Measurements from ENCODE around the gene FAH.

FAH gene

DNA sequence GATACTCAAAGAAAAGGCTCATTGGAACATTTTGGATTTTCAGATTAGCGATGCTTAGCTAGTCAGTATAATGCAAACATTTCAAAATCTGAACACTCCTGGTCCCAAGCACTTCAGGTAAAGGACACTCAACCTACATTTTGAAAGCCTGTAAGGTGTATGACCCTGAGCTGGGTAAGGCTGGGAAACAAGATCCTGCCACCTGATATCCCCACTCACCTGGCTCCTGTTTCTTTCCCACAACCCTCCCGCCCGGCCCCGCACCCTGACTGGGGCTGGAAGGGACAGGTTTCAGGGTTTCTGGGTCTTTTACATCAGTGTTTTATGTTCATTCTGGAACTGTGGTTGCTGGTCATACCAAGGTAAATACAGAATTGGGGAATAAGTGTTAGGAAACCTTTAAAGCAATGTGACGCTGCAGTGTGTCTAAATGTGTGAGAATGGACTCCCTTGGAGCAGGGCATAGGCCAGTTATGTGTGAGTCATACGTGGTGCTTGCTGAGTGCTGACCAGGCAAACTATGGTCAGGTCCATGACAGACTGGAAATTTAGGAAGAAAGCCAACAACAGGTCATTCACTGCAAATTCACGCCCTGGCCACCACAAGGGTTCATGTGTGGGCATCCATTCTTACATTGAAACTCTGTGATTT, 76.3 kb downstream of the FAH start:
- no peak for TF ChIP-seq ZNF8 (CRISPR knock-in tag; IDR thresholded peaks at IDR 0.05)
- no peak for TF ChIP-seq RARB (CRISPR knock-in tag; IDR thresholded peaks at IDR 0.05)
- no peak for TF ChIP-seq SNAI2 (CRISPR knock-in tag; IDR thresholded peaks at IDR 0.05)
- TF ChIP-seq ZFP3 (CRISPR knock-in tag; IDR thresholded peaks at IDR 0.05) = no peak
- TF ChIP-seq, protein P1, sequence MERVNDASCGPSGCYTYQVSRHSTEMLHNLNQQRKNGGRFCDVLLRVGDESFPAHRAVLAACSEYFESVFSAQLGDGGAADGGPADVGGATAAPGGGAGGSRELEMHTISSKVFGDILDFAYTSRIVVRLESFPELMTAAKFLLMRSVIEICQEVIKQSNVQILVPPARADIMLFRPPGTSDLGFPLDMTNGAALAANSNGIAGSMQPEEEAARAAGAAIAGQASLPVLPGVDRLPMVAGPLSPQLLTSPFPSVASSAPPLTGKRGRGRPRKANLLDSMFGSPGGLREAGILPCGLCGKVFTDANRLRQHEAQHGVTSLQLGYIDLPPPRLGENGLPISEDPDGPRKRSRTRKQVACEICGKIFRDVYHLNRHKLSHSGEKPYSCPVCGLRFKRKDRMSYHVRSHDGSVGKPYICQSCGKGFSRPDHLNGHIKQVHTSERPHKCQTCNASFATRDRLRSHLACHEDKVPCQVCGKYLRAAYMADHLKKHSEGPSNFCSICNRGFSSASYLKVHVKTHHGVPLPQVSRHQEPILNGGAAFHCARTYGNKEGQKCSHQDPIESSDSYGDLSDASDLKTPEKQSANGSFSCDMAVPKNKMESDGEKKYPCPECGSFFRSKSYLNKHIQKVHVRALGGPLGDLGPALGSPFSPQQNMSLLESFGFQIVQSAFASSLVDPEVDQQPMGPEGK (CRISPR knock-in tag; IDR thresholded peaks at IDR 0.05; ENCODE audit: borderline replicate concordance) = no peak
- no peak for TF ChIP-seq ZNF565 (CRISPR knock-in tag; conservative IDR thresholded peaks at IDR 0.05; ENCODE audit: low read depth)
- TF ChIP-seq GLIS3 (CRISPR knock-in tag; IDR thresholded peaks at IDR 0.05) = no peak
- TF ChIP-seq ZNF70 (CRISPR knock-in tag; IDR thresholded peaks at IDR 0.05) = no peak
- no peak for TF ChIP-seq ARNTL (CRISPR knock-in tag; IDR thresholded peaks at IDR 0.05; ENCODE audit: borderline replicate concordance, low read depth)
- no peak for TF ChIP-seq ZC3H10 (CRISPR knock-in tag; IDR thresholded peaks at IDR 0.05)
- no peak for TF ChIP-seq TCF4 (CRISPR knock-in tag; IDR thresholded peaks at IDR 0.05; ENCODE audit: borderline replicate concordance)
- TF ChIP-seq, protein P2, sequence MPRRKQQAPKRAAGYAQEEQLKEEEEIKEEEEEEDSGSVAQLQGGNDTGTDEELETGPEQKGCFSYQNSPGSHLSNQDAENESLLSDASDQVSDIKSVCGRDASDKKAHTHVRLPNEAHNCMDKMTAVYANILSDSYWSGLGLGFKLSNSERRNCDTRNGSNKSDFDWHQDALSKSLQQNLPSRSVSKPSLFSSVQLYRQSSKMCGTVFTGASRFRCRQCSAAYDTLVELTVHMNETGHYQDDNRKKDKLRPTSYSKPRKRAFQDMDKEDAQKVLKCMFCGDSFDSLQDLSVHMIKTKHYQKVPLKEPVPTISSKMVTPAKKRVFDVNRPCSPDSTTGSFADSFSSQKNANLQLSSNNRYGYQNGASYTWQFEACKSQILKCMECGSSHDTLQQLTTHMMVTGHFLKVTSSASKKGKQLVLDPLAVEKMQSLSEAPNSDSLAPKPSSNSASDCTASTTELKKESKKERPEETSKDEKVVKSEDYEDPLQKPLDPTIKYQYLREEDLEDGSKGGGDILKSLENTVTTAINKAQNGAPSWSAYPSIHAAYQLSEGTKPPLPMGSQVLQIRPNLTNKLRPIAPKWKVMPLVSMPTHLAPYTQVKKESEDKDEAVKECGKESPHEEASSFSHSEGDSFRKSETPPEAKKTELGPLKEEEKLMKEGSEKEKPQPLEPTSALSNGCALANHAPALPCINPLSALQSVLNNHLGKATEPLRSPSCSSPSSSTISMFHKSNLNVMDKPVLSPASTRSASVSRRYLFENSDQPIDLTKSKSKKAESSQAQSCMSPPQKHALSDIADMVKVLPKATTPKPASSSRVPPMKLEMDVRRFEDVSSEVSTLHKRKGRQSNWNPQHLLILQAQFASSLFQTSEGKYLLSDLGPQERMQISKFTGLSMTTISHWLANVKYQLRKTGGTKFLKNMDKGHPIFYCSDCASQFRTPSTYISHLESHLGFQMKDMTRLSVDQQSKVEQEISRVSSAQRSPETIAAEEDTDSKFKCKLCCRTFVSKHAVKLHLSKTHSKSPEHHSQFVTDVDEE (CRISPR knock-in tag; IDR thresholded peaks at IDR 0.05) = no peak
- TF ChIP-seq, protein P3, sequence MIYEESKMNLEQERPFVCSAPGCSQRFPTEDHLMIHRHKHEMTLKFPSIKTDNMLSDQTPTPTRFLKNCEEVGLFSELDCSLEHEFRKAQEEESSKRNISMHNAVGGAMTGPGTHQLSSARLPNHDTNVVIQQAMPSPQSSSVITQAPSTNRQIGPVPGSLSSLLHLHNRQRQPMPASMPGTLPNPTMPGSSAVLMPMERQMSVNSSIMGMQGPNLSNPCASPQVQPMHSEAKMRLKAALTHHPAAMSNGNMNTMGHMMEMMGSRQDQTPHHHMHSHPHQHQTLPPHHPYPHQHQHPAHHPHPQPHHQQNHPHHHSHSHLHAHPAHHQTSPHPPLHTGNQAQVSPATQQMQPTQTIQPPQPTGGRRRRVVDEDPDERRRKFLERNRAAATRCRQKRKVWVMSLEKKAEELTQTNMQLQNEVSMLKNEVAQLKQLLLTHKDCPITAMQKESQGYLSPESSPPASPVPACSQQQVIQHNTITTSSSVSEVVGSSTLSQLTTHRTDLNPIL (CRISPR knock-in tag; IDR thresholded peaks at IDR 0.05; ENCODE audit: low read depth) = no peak
- TF ChIP-seq TOX (CRISPR knock-in tag; IDR thresholded peaks at IDR 0.05; ENCODE audit: borderline replicate concordance) = no peak
- TF ChIP-seq, protein P4, sequence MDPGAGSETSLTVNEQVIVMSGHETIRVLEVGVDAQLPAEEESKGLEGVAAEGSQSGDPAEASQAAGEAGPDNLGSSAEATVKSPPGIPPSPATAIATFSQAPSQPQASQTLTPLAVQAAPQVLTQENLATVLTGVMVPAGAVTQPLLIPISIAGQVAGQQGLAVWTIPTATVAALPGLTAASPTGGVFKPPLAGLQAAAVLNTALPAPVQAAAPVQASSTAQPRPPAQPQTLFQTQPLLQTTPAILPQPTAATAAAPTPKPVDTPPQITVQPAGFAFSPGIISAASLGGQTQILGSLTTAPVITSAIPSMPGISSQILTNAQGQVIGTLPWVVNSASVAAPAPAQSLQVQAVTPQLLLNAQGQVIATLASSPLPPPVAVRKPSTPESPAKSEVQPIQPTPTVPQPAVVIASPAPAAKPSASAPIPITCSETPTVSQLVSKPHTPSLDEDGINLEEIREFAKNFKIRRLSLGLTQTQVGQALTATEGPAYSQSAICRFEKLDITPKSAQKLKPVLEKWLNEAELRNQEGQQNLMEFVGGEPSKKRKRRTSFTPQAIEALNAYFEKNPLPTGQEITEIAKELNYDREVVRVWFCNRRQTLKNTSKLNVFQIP (CRISPR knock-in tag; IDR thresholded peaks at IDR 0.05; ENCODE audit: borderline replicate concordance, low read depth) = no peak
- no peak for TF ChIP-seq PPARA (CRISPR knock-in tag; IDR thresholded peaks at IDR 0.05; ENCODE audit: borderline replicate concordance)
- no peak for TF ChIP-seq ZFP30 (CRISPR knock-in tag; IDR thresholded peaks at IDR 0.05)
- no peak for TF ChIP-seq BACH2 (CRISPR knock-in tag; IDR thresholded peaks at IDR 0.05; ENCODE audit: borderline replicate concordance)
- no peak for ATAC-seq

DNA sequence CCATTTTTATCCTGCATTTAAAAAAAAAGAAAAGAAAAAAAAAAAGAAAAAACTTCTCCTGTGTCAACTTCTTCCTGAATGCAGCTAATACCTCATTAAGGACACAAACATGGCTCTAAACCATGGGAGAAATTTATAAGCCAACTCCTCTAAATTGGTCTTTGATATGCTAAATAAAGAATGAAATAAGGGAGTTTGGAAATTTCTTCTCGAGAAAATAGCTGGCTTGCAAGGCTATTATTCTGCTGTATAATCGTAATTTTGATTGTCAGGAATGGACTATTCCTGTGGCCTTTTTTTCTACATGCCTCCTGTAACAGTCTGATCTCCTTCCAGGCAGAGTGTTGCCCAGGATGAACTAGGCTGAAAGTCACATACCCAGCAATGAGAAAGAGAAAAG, 78.6 kb downstream of the FAH start:
- no peak for ATAC-seq
- TF ChIP-seq SNAI2 (CRISPR knock-in tag; IDR thresholded peaks at IDR 0.05) (no peak), PPARA (CRISPR knock-in tag; IDR thresholded peaks at IDR 0.05; ENCODE audit: borderline replicate concordance) (no peak), ARNTL (CRISPR knock-in tag; IDR thresholded peaks at IDR 0.05; ENCODE audit: borderline replicate concordance, low read depth) (no peak), ESRRG (CRISPR knock-in tag; IDR thresholded peaks at IDR 0.05) (no peak), ZFP3 (CRISPR knock-in tag; IDR thresholded peaks at IDR 0.05) (no peak), ZNF70 (CRISPR knock-in tag; IDR thresholded peaks at IDR 0.05) (no peak), ZFP30 (CRISPR knock-in tag; IDR thresholded peaks at IDR 0.05) (no peak), ZNF8 (CRISPR knock-in tag; IDR thresholded peaks at IDR 0.05) (no peak), TCF4 (CRISPR knock-in tag; IDR thresholded peaks at IDR 0.05; ENCODE audit: borderline replicate concordance) (no peak), GLIS3 (CRISPR knock-in tag; IDR thresholded peaks at IDR 0.05) (no peak), BACH2 (CRISPR knock-in tag; IDR thresholded peaks at IDR 0.05; ENCODE audit: borderline replicate concordance) (no peak), CSDC2 (CRISPR knock-in tag; IDR thresholded peaks at IDR 0.05) (no peak), ISL1 (CRISPR knock-in tag; IDR thresholded peaks at IDR 0.05) (no peak), OSR1 (CRISPR knock-in tag; IDR thresholded peaks at IDR 0.05) (no peak), ZC3H10 (CRISPR knock-in tag; IDR thresholded peaks at IDR 0.05) (no peak), RARB (CRISPR knock-in tag; IDR thresholded peaks at IDR 0.05) (no peak)
- TF ChIP-seq, protein P2 (CRISPR knock-in tag; IDR thresholded peaks at IDR 0.05) = no peak
- TF ChIP-seq, protein P3 (CRISPR knock-in tag; IDR thresholded peaks at IDR 0.05; ENCODE audit: low read depth) = no peak
- TF ChIP-seq, protein P1 (CRISPR knock-in tag; IDR thresholded peaks at IDR 0.05; ENCODE audit: borderline replicate concordance) = no peak
